Peyer's patch (tissue), 4 donors: ENCODE data around the gene VASN. TPM values are rescaled to one million over a fixed set of nuclear protein-coding genes. Genes with fewer than 3 reads are reported as not detected.

Experiments
- DNase-seq, 3 donors: peaks; one replicate each; pipeline ENCODE4 v3.0.0-alpha.2; 2017 to 2019
- H3K27ac ChIP-seq, 4 donors: fragments of 200-600 bp; sonication (generic); one replicate each; pipeline ENCODE4 v1.5.1; 2016 to 2019
- H3K27me3 ChIP-seq, 2 donors: fragments of 200-600 bp; sonication (generic); one replicate each; pipeline ENCODE4 v1.5.1; 2019
- H3K36me3 ChIP-seq, 3 donors: fragments of 200-600 bp; sonication (generic); one replicate each; pipeline ENCODE4 v1.5.1; 2016 to 2019
- H3K4me1 ChIP-seq, 4 donors: fragments of 200-600 bp; sonication (generic); one replicate each; pipeline ENCODE4 v1.5.1; 2016 to 2019
- H3K4me3 ChIP-seq, 4 donors: fragments of 200-600 bp; sonication (generic); 1 replicate in 3 of 4; 2 replicates in 1 of 4; pipeline ENCODE4 v1.5.1; 2016 to 2019; ENCODE audit warnings: mild to moderate bottlenecking in 1 of 4
- H3K9me3 ChIP-seq, 4 donors: fragments of 200-600 bp; sonication (generic); one replicate each; pipeline ENCODE4 v1.5.1; 2016 to 2019; ENCODE audit warnings: mild to moderate bottlenecking in 1 of 4
- POLR2A ChIP-seq, 2 donors: fragments of 450-650 bp; IDR thresholded peaks; one replicate each; pipeline ENCODE4 v1.5.1; 2017; ENCODE audit warnings: antibody characterized with exemption in 2 of 2, mild to moderate bottlenecking in 2 of 2, moderate library complexity in 2 of 2
- small RNA-seq, 2 donors: library from RNA; depleted of rRNA; stranded (forward); fragments of <200 nt; gene quantifications; one replicate each; pipeline ENCODE3, GENCODE V24; 2016
- total RNA-seq, 4 donors: library from RNA; depleted of rRNA; stranded (reverse); fragments of >200 nt; gene quantifications; one replicate each; pipeline ENCODE4 v1.1.0, GENCODE V29; 2016
- TF ChIP-seq, protein P1 (sequence below), 6 experiments: fragments of 450-650 bp in 4 of 6; fragments of 200-600 bp in 2 of 6; sonication (generic) in 1 of 6; IDR thresholded peaks; one replicate each; pipeline ENCODE4 v1.5.1; 2017 to 2019; ENCODE audit warnings: antibody characterized with exemption in 6 of 6, mild to moderate bottlenecking in 3 of 6, moderate library complexity in 1 of 6

The VASN gene
- total RNA-seq, 4 donors from 2014 or later, result 2.1 to 18.2 (median 8.4) TPM

DNA sequence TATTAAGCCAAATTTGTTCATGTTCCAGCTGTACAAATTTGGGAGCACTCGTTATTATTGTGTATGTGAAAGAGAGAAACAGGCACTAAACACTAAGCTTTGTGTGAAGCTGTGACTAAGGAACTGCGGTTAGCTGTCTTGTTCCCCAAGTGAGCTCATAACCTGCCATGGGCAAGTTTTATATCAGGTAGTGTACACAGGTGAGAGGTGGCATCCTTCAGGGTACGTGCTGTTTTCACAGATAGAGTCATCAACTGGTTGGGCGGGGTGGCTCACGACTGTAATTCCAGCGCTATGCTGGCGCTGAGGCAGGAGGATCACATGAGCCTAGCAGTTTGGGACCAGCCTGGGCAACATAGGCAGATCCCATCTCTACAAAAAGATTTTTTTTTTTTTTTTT lies 56.9 kb downstream of the VASN start:
- TF ChIP-seq, protein P1, sequence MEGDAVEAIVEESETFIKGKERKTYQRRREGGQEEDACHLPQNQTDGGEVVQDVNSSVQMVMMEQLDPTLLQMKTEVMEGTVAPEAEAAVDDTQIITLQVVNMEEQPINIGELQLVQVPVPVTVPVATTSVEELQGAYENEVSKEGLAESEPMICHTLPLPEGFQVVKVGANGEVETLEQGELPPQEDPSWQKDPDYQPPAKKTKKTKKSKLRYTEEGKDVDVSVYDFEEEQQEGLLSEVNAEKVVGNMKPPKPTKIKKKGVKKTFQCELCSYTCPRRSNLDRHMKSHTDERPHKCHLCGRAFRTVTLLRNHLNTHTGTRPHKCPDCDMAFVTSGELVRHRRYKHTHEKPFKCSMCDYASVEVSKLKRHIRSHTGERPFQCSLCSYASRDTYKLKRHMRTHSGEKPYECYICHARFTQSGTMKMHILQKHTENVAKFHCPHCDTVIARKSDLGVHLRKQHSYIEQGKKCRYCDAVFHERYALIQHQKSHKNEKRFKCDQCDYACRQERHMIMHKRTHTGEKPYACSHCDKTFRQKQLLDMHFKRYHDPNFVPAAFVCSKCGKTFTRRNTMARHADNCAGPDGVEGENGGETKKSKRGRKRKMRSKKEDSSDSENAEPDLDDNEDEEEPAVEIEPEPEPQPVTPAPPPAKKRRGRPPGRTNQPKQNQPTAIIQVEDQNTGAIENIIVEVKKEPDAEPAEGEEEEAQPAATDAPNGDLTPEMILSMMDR (IDR thresholded peaks at IDR 0.05), result no peak
- TF ChIP-seq POLR2A (IDR thresholded peaks at IDR 0.05), result no peak
- Histone ChIP-seq H3K27ac (no peak overlapping the region), H3K4me1 (peaks cover 0 to 20% (median 6%) of the 10 kb centered on the region in 4 donors), H3K4me3 (no peak overlapping the region), H3K9me3 (no peaks in the 10 kb centered on the region), H3K36me3 (peaks cover 0 to 16% (median 0%) of the 10 kb centered on the region in 3 donors), H3K27me3 (no peaks in the 10 kb centered on the region)
- no peak for DNase-seq

DNA sequence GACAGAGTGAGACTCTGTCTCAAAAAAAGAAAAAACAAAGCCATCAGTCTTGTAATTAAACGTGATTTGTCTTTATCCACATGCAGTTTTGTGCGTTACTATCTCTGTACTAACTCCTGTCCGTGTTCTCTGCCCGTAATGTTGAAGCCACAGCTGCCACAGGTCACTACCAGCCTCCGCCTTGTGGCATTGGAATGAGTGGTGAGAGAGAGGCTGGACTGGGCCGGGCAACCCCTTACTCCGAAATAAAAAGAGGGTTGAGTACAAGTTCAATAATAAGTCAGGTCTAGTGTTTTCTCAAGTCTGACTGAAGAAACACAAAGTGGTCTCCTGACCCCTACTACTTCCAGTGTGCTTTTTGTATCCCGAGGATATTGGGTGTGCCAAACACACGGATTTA lies 59.4 kb downstream of the VASN start:
- TF ChIP-seq POLR2A (IDR thresholded peaks at IDR 0.05), result no peak
- TF ChIP-seq, protein P1 (IDR thresholded peaks at IDR 0.05), result no peak
- H3K36me3 ChIP-seq, result peaks cover 0 to 33% (median 0%) of the 10 kb centered on the region in 3 donors

More for the DNA sequence above, 59.4 kb downstream of the VASN start:
- DNase-seq, result no peak
- Histone ChIP-seq H3K27ac (no peak overlapping the region), H3K27me3 (no peaks in the 10 kb centered on the region), H3K9me3 (no peaks in the 10 kb centered on the region), H3K4me3 (no peak overlapping the region), H3K4me1 (peaks cover 0 to 15% (median 4%) of the 10 kb centered on the region in 4 donors)

Small RNAs within 50 kb of the gene (small RNA-seq; reads per million reads assigned to genes)
- gene AC012676.2, result 0 reads per million in 2 donors

Other genes starting within 250 kb of the VASN start
- gene SRL, start 129.8 kb upstream of the VASN start, total RNA-seq, result 1 to 10 TPM in 1 of 4 donors, under 1 TPM in 3; 0.35 to 1.7 (median 0.63) TPM
- gene TFAP4, start 98.8 kb upstream of the VASN start, total RNA-seq, result 10 to 100 TPM in 1 of 4 donors, 1 to 10 TPM in 3; 7.5 to 20.6 (median 8.9) TPM
- 1 to 10 TPM in 3 of 4 donors, under 1 TPM in 1; 0.35 to 3.3 (median 1.7) TPM for gene GLIS2, start 55.8 kb upstream of the VASN start, total RNA-seq
- 10 to 100 TPM; 18.2 to 61.4 (median 49.3) TPM for gene PAM16, start 20.5 kb upstream of the VASN start, total RNA-seq
- gene CORO7, start 44.7 kb downstream of the VASN start, total RNA-seq, result 100 to 1,000 TPM in 2 of 4 donors, 10 to 100 TPM in 2; 73.4 to 219 (median 110) TPM
- 10 to 100 TPM; 51.4 to 70.1 (median 54.0) TPM for gene DNAJA3, start 54.0 kb downstream of the VASN start, total RNA-seq
- 10 to 100 TPM; 41.5 to 74.5 (median 58.1) TPM for gene NMRAL1, start 102.8 kb downstream of the VASN start, total RNA-seq
- 10 to 100 TPM; 37.1 to 64.8 (median 61.1) TPM for gene HMOX2, start 104.5 kb downstream of the VASN start, total RNA-seq
- gene CDIP1, start 166.9 kb downstream of the VASN start, total RNA-seq, result 10 to 100 TPM; 21.5 to 45.0 (median 39.0) TPM
- not detected for gene C16orf96, start 184.5 kb downstream of the VASN start, total RNA-seq
- 10 to 100 TPM; 11.6 to 25.1 (median 18.1) TPM for gene UBALD1, start 243.0 kb downstream of the VASN start, total RNA-seq